Vagina (tissue), 2 donors: ENCODE results near the gene SNRNP200.

Source experiments
- POLR2A ChIP-seq, 2 donors: fragments of 450-650 bp; IDR thresholded peaks; one replicate each; pipeline ENCODE4 v1.6.1; 2017; ENCODE audit warnings: antibody characterized with exemption in 2 of 2, mild to moderate bottlenecking in 2 of 2, moderate library complexity in 2 of 2
- POLR2AphosphoS5 ChIP-seq, 2 donors: sonication (generic); formaldehyde crosslinking; IDR thresholded peaks; one replicate each; pipeline ENCODE4 v1.9.0; 2017; ENCODE audit warnings: antibody characterized with exemption in 2 of 2, mild to moderate bottlenecking in 2 of 2, low read depth in 1 of 2; ENCODE audit not compliant: insufficient read depth in 1 of 2
- TF ChIP-seq, protein P1 (sequence below), 3 experiments: fragments of 450-650 bp in 2 of 3; fragments of 200-600 bp in 1 of 3; sonication (generic) in 1 of 3; IDR thresholded peaks; one replicate each; pipeline ENCODE4 v1.5.1; 2017 to 2019; ENCODE audit warnings: antibody characterized with exemption in 3 of 3, mild to moderate bottlenecking in 2 of 3, moderate library complexity in 2 of 3

DNA sequence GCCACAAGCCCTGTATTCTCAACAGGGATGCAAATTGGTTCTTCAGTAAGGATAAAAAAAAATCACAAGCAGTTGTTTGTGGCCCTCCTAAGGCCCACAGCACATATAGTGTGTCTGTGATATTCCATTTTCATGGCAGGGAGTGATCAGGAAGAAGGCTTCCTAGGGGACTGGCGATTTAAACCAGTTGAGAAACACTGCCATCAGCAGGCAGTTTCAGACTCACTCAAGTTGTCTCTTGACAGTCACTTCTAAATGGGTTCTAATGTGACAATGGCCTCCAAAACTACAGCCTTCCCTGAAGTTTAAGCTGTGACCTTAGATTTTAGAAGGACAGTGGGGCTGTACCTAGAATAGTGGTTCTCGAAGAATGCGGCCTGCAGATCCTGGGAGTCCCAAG, 33.4 kb downstream of the SNRNP200 start:
- TF ChIP-seq POLR2AphosphoS5 (IDR thresholded peaks at IDR 0.05; ENCODE audit: insufficient read depth in 1 of 2, low read depth in 1 of 2) (no peak), POLR2A (IDR thresholded peaks at IDR 0.05) (no peak)
- TF ChIP-seq, protein P1, sequence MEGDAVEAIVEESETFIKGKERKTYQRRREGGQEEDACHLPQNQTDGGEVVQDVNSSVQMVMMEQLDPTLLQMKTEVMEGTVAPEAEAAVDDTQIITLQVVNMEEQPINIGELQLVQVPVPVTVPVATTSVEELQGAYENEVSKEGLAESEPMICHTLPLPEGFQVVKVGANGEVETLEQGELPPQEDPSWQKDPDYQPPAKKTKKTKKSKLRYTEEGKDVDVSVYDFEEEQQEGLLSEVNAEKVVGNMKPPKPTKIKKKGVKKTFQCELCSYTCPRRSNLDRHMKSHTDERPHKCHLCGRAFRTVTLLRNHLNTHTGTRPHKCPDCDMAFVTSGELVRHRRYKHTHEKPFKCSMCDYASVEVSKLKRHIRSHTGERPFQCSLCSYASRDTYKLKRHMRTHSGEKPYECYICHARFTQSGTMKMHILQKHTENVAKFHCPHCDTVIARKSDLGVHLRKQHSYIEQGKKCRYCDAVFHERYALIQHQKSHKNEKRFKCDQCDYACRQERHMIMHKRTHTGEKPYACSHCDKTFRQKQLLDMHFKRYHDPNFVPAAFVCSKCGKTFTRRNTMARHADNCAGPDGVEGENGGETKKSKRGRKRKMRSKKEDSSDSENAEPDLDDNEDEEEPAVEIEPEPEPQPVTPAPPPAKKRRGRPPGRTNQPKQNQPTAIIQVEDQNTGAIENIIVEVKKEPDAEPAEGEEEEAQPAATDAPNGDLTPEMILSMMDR (IDR thresholded peaks at IDR 0.05) = no peak
